ENCODE data around the gene CATSPERE. TPM values are rescaled to one million over a fixed set of nuclear protein-coding genes. Genes with fewer than 3 reads are reported as not detected.
"Not testable (repeated sequence)": the region's sequence is repeated elsewhere in the genome, so short reads cannot be mapped to it uniquely, and the experiment has no call there.

The CATSPERE gene
- total RNA-seq, 1 donor from 2014 or later = 1.8 TPM

GRCh38 chr1:244655186-244655585 is 194.1 kb downstream of the CATSPERE start:
- peaks cover 7% of the 10 kb centered on the region for H3K27me3 Mint-ChIP-seq
- no peak for DNase-seq (ENCODE audit: low spot score, unreplicated experiment)
- TF ChIP-seq, protein P1, sequence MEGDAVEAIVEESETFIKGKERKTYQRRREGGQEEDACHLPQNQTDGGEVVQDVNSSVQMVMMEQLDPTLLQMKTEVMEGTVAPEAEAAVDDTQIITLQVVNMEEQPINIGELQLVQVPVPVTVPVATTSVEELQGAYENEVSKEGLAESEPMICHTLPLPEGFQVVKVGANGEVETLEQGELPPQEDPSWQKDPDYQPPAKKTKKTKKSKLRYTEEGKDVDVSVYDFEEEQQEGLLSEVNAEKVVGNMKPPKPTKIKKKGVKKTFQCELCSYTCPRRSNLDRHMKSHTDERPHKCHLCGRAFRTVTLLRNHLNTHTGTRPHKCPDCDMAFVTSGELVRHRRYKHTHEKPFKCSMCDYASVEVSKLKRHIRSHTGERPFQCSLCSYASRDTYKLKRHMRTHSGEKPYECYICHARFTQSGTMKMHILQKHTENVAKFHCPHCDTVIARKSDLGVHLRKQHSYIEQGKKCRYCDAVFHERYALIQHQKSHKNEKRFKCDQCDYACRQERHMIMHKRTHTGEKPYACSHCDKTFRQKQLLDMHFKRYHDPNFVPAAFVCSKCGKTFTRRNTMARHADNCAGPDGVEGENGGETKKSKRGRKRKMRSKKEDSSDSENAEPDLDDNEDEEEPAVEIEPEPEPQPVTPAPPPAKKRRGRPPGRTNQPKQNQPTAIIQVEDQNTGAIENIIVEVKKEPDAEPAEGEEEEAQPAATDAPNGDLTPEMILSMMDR (IDR thresholded peaks at IDR 0.05; ENCODE audit: unreplicated experiment) = no peak
- H3K9me3 Mint-ChIP-seq (ENCODE audit: low read depth) = no peaks in the 10 kb centered on the region
- H3K4me1 Mint-ChIP-seq (ENCODE audit: low read depth) = peaks cover 21% of the 10 kb centered on the region
- no peak overlapping the region for H3K27ac Mint-ChIP-seq
- H3K4me3 Mint-ChIP-seq (ENCODE audit: low read depth) = no peak overlapping the region
- peaks cover 23% of the 10 kb centered on the region for H3K36me3 Mint-ChIP-seq (ENCODE audit: insufficient read depth)

- Mint-ChIP-seq H3K36me3 (ENCODE audit: insufficient read depth) (peaks cover 33% of the 10 kb centered on the region), H3K4me1 (ENCODE audit: low read depth) (peaks cover 20% of the 10 kb centered on the region), H3K27me3 (no peaks in the 10 kb centered on the region), H3K27ac (no peak overlapping the region), H3K9me3 (ENCODE audit: low read depth) (peaks cover 3% of the 10 kb centered on the region), H3K4me3 (ENCODE audit: low read depth) (no peak overlapping the region)
- no peak for DNase-seq (ENCODE audit: low spot score, unreplicated experiment)
- TF ChIP-seq, protein P1 (IDR thresholded peaks at IDR 0.05; ENCODE audit: unreplicated experiment) = no peak
These were observed 196.3 kb downstream of the CATSPERE start for GRCh38 chr1:244657421-244657820.

- H3K9me3 Mint-ChIP-seq (ENCODE audit: low read depth) = peaks cover 7% of the 10 kb centered on the region
- peaks cover 37% of the 10 kb centered on the region for H3K36me3 Mint-ChIP-seq (ENCODE audit: insufficient read depth)
- H3K4me3 Mint-ChIP-seq (ENCODE audit: low read depth) = no peak overlapping the region
- no peak overlapping the region for H3K27ac Mint-ChIP-seq
- no peak for DNase-seq (ENCODE audit: low spot score, unreplicated experiment)
- no peaks in the 10 kb centered on the region for H3K27me3 Mint-ChIP-seq
- TF ChIP-seq, protein P1 (IDR thresholded peaks at IDR 0.05; ENCODE audit: unreplicated experiment) = no peak
- H3K4me1 Mint-ChIP-seq (ENCODE audit: low read depth) = peaks cover 28% of the 10 kb centered on the region
These were observed 198.6 kb downstream of the CATSPERE start for GRCh38 chr1:244659694-244660093.

DNA sequence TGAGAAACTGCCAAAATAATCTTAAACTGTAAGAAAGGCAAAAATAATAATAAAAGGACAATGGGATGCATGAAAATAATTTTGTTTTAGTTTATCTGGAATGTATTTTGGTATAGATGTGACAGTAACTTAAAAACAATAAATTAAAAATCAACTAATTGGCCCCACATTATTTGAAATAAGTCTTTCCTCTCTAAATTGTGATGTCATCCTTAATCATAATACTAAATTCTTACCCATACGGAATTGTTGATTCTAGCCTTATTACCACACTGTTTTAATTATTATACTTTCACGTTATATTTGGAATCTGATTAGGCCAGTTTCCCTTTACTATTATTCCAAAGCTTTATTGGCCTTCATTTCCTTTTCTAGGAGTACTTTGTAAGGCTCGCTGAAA is 199.5 kb downstream of the CATSPERE start:
- Mint-ChIP-seq H3K4me3 (ENCODE audit: low read depth) (no peak overlapping the region), H3K36me3 (ENCODE audit: insufficient read depth) (peaks cover 37% of the 10 kb centered on the region), H3K27ac (no peak overlapping the region), H3K27me3 (no peaks in the 10 kb centered on the region), H3K4me1 (ENCODE audit: low read depth) (peaks cover 28% of the 10 kb centered on the region), H3K9me3 (ENCODE audit: low read depth) (peaks cover 7% of the 10 kb centered on the region)
- no peak for DNase-seq (ENCODE audit: low spot score, unreplicated experiment)
- TF ChIP-seq, protein P1 (IDR thresholded peaks at IDR 0.05; ENCODE audit: unreplicated experiment) = no peak

DNA sequence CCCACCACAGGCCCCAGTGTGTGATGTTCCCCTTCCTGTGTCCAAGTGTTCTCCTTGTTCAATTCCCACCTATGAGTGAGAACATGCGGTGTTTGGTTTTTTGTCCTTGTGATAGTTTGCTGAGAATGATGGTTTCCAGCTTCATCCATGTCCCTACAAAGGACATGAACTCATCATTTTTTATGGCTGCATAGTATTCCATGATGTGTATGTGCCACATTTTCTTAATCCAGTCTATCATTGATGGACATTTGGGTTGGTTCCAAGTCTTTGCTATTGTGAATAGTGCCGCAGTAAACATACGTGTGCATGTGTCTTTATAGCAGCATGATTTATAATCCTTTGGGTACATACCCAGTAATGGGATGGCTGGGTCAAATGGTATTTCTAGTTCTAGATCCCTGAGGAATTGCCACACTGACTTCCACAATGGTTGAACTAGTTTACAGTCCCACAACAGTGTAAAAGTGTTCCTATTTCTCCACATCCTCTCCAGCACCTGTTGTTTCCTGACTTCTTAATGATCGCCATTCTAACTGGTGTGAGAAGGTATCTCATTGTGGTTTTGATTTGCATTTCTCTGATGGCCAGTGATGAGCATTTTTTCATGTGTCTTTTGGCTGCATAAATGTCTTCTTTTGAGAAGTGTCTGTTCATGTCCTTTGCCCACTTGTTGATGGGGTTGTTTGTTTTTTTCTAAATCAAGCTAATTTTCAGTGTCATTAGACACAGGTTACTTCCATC is 200.7 kb downstream of the CATSPERE start:
- H3K9me3 Mint-ChIP-seq (ENCODE audit: low read depth); H3K4me3 Mint-ChIP-seq (ENCODE audit: low read depth); H3K27me3 Mint-ChIP-seq; DNase-seq (ENCODE audit: low spot score, unreplicated experiment); H3K27ac Mint-ChIP-seq: not testable (repeated sequence)
- peaks cover 37% of the 10 kb centered on the region for H3K36me3 Mint-ChIP-seq (ENCODE audit: insufficient read depth)
- H3K4me1 Mint-ChIP-seq (ENCODE audit: low read depth) = peaks cover 23% of the 10 kb centered on the region

DNA sequence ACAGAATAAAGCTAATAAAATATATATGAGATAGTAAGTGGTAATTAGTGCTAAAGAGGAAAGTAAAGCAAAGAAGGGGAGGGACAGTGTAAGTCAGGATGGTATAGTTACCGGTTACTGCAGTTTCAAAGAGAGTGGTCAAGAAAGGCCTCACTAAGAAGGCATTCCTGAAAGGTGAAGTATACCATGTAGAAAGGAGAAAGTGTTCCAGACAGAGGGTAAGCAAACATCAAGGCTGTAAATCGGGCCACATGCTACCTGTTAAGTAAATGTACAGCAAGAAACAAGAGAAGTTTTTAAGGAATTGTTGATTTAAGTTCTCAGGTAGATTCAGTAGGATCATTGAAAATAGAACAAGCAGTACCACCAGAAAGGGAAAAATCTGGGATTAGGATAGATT is 201.5 kb downstream of the CATSPERE start:
- TF ChIP-seq, protein P1 (IDR thresholded peaks at IDR 0.05; ENCODE audit: unreplicated experiment) = no peak
- Mint-ChIP-seq H3K27me3 (no peaks in the 10 kb centered on the region), H3K27ac (peak overlapping the region; percentile 98), H3K9me3 (ENCODE audit: low read depth) (peaks cover 7% of the 10 kb centered on the region), H3K4me3 (ENCODE audit: low read depth) (no peak overlapping the region), H3K36me3 (ENCODE audit: insufficient read depth) (peaks cover 31% of the 10 kb centered on the region), H3K4me1 (ENCODE audit: low read depth) (peaks cover 21% of the 10 kb centered on the region)
- DNase-seq (ENCODE audit: low spot score, unreplicated experiment) = no peak

Measured in progenitor cell of endocrine pancreas (in vitro differentiated cells).